ENCODE results near the gene ACP3. TPM values are rescaled to one million over a fixed set of nuclear protein-coding genes. Genes with fewer than 3 reads are reported as not detected.

Gene ACP3
- total RNA-seq, 1 experiment from 2014 or later = not detected

DNA sequence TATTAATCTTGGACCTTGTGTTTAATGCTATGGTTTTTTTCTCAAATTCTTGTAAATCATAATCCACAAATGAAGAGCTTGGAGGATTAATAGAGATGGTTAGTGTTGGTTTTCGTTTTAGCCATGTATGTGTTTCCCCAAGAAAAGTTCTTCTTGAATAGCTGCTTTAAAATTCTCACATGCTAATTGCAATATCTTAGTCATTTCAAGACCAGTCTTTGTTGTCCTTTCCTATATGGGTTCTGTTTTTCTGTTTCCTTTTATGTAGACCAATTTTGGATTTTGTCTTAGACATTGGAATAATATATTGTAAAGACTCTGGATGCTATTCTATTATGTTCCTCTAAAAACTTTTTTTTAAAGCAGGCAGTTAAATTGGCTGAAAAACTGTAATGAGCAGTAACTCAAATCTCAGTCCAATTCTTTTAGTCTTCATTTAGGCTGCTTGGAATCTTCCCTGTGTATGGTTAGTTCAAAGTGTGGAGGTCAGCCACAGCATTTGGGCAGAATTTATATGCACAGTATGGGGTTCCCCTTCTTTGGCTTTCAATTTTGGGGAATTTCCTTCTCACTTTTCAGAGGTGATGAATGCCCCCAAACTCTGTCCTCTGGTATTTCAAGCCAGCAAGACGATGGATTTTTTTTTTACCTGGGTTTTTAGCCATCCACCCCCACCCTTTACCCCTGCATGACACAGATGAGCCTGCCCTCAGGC is 61.0 kb downstream of the ACP3 start:
- Mint-ChIP-seq H3K4me1 (ENCODE audit: insufficient read depth, unreplicated experiment) (no peaks in the 10 kb centered on the region), H3K4me3 (ENCODE audit: unreplicated experiment) (no peak overlapping the region), H3K36me3 (ENCODE audit: insufficient read depth, unreplicated experiment) (no peaks in the 10 kb centered on the region), H3K27me3 (ENCODE audit: insufficient read depth, unreplicated experiment) (no peaks in the 10 kb centered on the region), H3K9me3 (ENCODE audit: unreplicated experiment) (no peaks in the 10 kb centered on the region), H3K27ac (ENCODE audit: low read depth, unreplicated experiment) (no peak overlapping the region)
- no peak for DNase-seq (ENCODE audit: unreplicated experiment)
- TF ChIP-seq, protein P1, sequence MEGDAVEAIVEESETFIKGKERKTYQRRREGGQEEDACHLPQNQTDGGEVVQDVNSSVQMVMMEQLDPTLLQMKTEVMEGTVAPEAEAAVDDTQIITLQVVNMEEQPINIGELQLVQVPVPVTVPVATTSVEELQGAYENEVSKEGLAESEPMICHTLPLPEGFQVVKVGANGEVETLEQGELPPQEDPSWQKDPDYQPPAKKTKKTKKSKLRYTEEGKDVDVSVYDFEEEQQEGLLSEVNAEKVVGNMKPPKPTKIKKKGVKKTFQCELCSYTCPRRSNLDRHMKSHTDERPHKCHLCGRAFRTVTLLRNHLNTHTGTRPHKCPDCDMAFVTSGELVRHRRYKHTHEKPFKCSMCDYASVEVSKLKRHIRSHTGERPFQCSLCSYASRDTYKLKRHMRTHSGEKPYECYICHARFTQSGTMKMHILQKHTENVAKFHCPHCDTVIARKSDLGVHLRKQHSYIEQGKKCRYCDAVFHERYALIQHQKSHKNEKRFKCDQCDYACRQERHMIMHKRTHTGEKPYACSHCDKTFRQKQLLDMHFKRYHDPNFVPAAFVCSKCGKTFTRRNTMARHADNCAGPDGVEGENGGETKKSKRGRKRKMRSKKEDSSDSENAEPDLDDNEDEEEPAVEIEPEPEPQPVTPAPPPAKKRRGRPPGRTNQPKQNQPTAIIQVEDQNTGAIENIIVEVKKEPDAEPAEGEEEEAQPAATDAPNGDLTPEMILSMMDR (IDR thresholded peaks at IDR 0.05; ENCODE audit: unreplicated experiment) = no peak
- BruUV-seq (replicated peaks) = no TSS peak
- intact Hi-C loops (cut with micrococcal nuclease) = no loop called here
- POLR2A ChIA-PET = no interaction called here
- CTCF ChIA-PET = interaction anchor here (1.0 to 2.2 kb wide), 4 partner anchors 11 to 28 kb away, joined by 3 to 6 read pairs (median 4); no protein-coding TSS in a partner anchor

DNA sequence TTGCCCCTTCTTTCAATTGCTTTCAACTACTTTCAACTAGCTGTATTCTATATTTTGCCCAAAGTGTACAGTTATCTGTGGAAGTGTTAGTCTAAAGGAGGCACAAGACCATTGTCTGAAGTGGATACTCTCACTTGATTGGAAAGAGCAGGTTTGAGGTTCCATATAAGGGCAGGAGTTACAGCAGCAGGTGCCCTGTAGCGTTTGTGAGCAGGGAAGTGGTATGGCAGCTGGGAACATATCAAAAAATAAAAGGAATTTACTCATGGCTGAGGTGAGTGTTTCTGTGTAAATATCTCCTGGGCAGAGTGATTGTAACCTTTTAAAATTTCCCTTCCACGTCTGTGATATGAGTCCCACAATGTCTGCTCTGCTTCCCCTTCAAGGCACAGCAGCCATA is 61.6 kb downstream of the ACP3 start:
- H3K27me3 Mint-ChIP-seq (ENCODE audit: insufficient read depth, unreplicated experiment) = no peaks in the 10 kb centered on the region
- ChIA-PET POLR2A (no interaction called here), CTCF (interaction anchor here (1.0 to 2.2 kb wide), 3 partner anchors 10 to 24 kb away, joined by 3 to 6 read pairs (median 3); no protein-coding TSS in a partner anchor)
- TF ChIP-seq, protein P1 (IDR thresholded peaks at IDR 0.05; ENCODE audit: unreplicated experiment) = no peak
- no TSS peak for BruUV-seq (replicated peaks)
- H3K4me3 Mint-ChIP-seq (ENCODE audit: unreplicated experiment) = no peak overlapping the region
- intact Hi-C loops (cut with micrococcal nuclease) = no loop called here
- no peaks in the 10 kb centered on the region for H3K4me1 Mint-ChIP-seq (ENCODE audit: insufficient read depth, unreplicated experiment)
- no peaks in the 10 kb centered on the region for H3K36me3 Mint-ChIP-seq (ENCODE audit: insufficient read depth, unreplicated experiment)
- H3K9me3 Mint-ChIP-seq (ENCODE audit: unreplicated experiment) = no peaks in the 10 kb centered on the region
- no peak for DNase-seq (ENCODE audit: unreplicated experiment)
- H3K27ac Mint-ChIP-seq (ENCODE audit: low read depth, unreplicated experiment) = no peak overlapping the region

DNA sequence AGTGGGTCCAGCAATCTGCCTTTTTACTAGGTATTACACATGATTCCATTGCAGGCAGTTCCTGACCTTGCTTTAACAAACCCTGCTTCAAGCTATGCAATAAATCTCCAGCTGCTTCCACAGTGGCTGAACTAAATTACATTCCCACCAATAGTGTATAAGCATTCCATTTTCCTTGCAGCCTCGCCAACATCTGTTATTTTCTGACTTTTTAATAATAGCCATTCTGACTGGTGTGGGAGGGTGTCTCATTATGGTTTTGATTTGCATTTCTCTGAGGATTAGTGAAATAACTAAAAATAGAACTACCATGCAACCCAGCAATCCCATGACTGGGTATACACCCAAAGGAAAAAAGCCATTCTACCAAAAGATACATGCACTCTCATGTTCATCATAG is 63.7 kb downstream of the ACP3 start:
- H3K27ac Mint-ChIP-seq (ENCODE audit: low read depth, unreplicated experiment) = no peak overlapping the region

DNA sequence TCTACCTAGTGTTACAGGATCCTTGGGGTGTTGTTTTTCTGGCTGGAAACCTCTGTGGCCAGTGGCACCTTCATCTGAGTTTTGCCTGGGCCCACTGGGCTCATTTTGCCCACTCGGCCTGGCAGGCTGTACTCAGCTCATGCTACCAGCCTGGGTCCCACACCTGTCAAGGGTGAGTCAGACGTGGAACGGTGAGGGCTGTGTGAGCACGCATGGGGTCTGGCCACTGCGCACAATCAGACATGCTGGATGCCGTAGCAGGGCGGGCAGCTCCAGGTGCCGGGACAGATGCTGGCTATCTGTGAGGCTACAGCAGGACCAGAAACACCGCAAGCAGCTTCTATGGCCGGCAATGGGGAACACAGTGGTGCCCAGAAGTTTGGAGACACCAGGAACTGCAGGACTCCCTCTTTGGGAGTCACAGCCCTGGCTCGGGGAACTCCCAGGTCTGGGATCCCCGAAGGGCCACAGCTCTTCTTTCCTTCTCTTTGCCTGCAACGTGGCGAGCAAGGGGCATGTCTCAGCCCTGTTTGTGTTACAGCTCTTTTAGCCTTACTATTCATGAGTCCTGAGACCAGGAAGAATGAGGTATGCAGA is 64.2 kb downstream of the ACP3 start:
- POLR2A ChIA-PET = no interaction called here
- no peak for DNase-seq (ENCODE audit: unreplicated experiment)
- H3K27me3 Mint-ChIP-seq (ENCODE audit: insufficient read depth, unreplicated experiment) = no peaks in the 10 kb centered on the region
- H3K4me3 Mint-ChIP-seq (ENCODE audit: unreplicated experiment) = no peak overlapping the region
- H3K9me3 Mint-ChIP-seq (ENCODE audit: unreplicated experiment) = no peaks in the 10 kb centered on the region
- H3K27ac Mint-ChIP-seq (ENCODE audit: low read depth, unreplicated experiment) = no peak overlapping the region
- CTCF ChIA-PET = interaction anchor here (0.6 to 1.3 kb wide), 4 partner anchors 9 to 32 kb away, joined by 3 to 6 read pairs (median 4); no protein-coding TSS in a partner anchor
- TF ChIP-seq, protein P1 (IDR thresholded peaks at IDR 0.05; ENCODE audit: unreplicated experiment) = no peak
- BruUV-seq (replicated peaks) = no TSS peak
- no peaks in the 10 kb centered on the region for H3K4me1 Mint-ChIP-seq (ENCODE audit: insufficient read depth, unreplicated experiment)
- intact Hi-C loops (cut with micrococcal nuclease) = no loop called here
- H3K36me3 Mint-ChIP-seq (ENCODE audit: insufficient read depth, unreplicated experiment) = no peaks in the 10 kb centered on the region

More for the DNA sequence above, 63.7 kb downstream of the ACP3 start:
- Mint-ChIP-seq H3K4me1 (ENCODE audit: insufficient read depth, unreplicated experiment) (no peaks in the 10 kb centered on the region), H3K4me3 (ENCODE audit: unreplicated experiment) (no peak overlapping the region), H3K27me3 (ENCODE audit: insufficient read depth, unreplicated experiment) (no peaks in the 10 kb centered on the region), H3K9me3 (ENCODE audit: unreplicated experiment) (no peaks in the 10 kb centered on the region), H3K36me3 (ENCODE audit: insufficient read depth, unreplicated experiment) (no peaks in the 10 kb centered on the region)
- no TSS peak for BruUV-seq (replicated peaks)
- ChIA-PET CTCF (interaction anchor here (0.9 kb wide), 2 partner anchors 11 to 31 kb away, joined by 3 to 5 read pairs; no protein-coding TSS in a partner anchor), POLR2A (no interaction called here)
- TF ChIP-seq, protein P1 (IDR thresholded peaks at IDR 0.05; ENCODE audit: unreplicated experiment) = no peak
- DNase-seq (ENCODE audit: unreplicated experiment) = no peak
- intact Hi-C loops (cut with micrococcal nuclease) = no loop called here

Data from MCF 10A (cell line).